ENCODE measurements around the gene MPPED1.
A peak's percentile ranks its signal among the peaks of the same experiment; 100 is the strongest.

MPPED1 gene

GRCh38 chr22:43384863-43385262, 27.0 kb upstream of the MPPED1 start:
- Histone ChIP-seq H3K27me3 (ENCODE audit: insufficient read depth, low read depth, severe bottlenecking) (peaks cover 3% of the 10 kb centered on the region), H3K27ac (no peak overlapping the region), H3K4me3 (ENCODE audit: low read depth, low read length) (no peak overlapping the region), H3K36me3 (no peaks in the 10 kb centered on the region), H3K9me3 (ENCODE audit: severe bottlenecking) (no peaks in the 10 kb centered on the region)
- DNase-seq, result no peak
- TF ChIP-seq CTCF (IDR thresholded peaks at IDR 0.05; ENCODE audit: low read depth, low read length), result no peak

DNA sequence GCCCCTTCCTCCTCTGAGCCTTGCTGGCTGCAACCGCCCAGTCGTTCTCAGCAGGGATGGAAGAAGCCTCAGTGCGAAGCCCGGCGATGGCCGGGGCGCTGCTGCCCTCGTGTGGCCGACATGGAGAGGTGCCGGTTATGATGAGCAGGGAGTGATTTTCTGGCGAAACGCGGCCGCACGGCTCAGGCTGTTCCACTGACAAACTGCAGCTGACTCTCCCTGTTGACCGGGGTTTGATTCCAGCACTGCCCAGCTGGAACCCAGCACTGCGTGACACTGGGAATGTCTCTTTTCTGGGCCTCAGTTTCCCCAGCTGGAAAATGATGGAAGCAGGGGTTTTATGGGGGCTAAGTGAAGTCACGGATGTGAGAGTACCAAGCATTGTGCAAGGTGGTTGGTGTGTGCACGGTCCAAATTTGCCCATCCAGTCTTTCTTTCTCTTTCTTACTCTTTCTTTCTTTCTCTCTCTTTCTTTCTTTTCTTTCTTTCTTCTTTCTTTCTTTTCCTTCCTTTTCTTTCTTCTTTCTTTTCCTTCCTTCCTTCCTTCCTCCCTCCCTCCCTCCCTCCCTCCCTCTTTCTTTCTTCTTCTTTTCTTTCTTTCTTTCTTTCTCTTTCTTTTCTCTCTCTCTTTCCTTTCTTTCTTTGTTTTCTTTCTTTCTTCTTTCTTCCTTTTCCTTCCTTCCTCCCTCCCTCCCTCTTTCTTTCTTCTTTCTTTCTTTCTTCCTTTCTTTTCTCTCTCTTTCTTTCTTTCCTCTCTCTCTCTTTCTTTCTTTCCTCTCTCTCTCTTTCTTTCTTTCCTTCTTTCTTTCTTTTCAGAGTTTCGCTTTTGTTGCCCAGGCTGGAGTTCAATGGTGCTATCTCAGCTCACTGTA, 25.8 kb upstream of the MPPED1 start:
- Histone ChIP-seq H3K4me3 (ENCODE audit: low read depth, low read length) (no peak overlapping the region), H3K27me3 (ENCODE audit: insufficient read depth, low read depth, severe bottlenecking) (peaks cover 3% of the 10 kb centered on the region), H3K9me3 (ENCODE audit: severe bottlenecking) (no peaks in the 10 kb centered on the region), H3K36me3 (no peaks in the 10 kb centered on the region), H3K27ac (no peak overlapping the region)
- DNase-seq, result peak; percentile 75
- peak; percentile 86 for TF ChIP-seq CTCF (IDR thresholded peaks at IDR 0.05; ENCODE audit: low read depth, low read length)

GRCh38 chr22:43387815-43388214, 24.0 kb upstream of the MPPED1 start:
- Histone ChIP-seq H3K27me3 (ENCODE audit: insufficient read depth, low read depth, severe bottlenecking) (peaks cover 3% of the 10 kb centered on the region), H3K9me3 (ENCODE audit: severe bottlenecking) (no peaks in the 10 kb centered on the region), H3K4me3 (ENCODE audit: low read depth, low read length) (no peak overlapping the region), H3K36me3 (no peaks in the 10 kb centered on the region), H3K27ac (no peak overlapping the region)
- TF ChIP-seq CTCF (IDR thresholded peaks at IDR 0.05; ENCODE audit: low read depth, low read length), result no peak
- no peak for DNase-seq

DNA sequence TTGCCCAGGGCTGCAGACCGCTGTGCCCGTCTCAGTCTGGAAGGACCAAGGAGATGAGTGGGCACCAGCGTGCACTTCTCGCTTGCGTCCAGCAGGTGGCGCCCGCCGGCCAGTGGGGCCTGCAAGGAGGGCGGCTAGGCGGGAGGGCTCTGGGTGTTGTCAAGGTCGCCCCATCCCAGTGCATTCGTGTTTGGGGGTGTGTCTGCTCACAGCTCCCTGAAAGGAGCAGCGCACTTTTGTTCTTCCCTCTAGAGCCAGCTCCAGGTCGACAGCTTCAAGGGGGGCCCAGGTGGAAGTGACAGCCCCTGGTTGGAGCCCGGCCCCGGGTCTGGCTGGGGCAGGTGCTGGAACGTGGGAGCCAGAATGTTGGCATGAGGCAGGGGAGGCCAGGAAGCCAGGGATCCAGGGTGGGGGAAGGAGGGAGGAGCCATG, 23.4 kb upstream of the MPPED1 start:
- Histone ChIP-seq H3K36me3 (no peaks in the 10 kb centered on the region), H3K4me3 (ENCODE audit: low read depth, low read length) (no peak overlapping the region), H3K9me3 (ENCODE audit: severe bottlenecking) (no peaks in the 10 kb centered on the region), H3K27me3 (ENCODE audit: insufficient read depth, low read depth, severe bottlenecking) (peaks cover 3% of the 10 kb centered on the region), H3K27ac (peak overlapping the region; percentile 71)
- TF ChIP-seq CTCF (IDR thresholded peaks at IDR 0.05; ENCODE audit: low read depth, low read length), result peak; percentile 99
- peak; percentile 89 for DNase-seq

DNA sequence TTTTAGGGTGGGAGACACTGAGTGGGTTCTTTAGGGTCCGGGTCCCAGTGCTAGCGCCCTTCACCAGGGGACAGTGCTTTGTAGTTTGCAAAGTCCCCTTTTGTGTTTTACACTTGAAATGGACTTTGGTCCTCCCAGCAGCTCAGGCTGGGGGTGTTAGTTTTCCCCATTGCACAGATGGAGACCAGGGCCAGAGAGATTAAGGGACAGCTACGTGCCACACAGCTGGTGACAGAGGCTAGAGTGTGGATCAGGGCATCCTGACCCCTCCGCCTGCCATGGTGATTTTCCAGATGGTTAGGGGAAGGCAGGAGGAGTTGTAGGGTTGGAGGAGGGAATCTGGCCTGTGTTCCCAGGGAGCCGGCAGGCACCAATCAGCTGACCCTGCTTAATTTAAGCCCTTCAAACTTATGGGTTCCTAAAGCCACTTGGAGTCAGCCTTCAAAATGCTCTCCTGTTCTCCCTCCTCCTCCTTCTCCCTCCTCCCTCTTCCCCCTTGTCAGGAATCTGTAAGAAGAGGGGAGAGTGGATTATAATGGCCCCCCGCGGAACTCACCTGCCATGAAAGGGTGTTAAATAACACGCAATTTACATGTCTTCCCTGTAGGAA, 22.5 kb upstream of the MPPED1 start:
- peaks cover 3% of the 10 kb centered on the region for H3K27me3 ChIP-seq (ENCODE audit: insufficient read depth, low read depth, severe bottlenecking)
- H3K36me3 ChIP-seq, result no peaks in the 10 kb centered on the region
- peak; percentile 86 for DNase-seq
- H3K27ac ChIP-seq, result peak overlapping the region; percentile 71
- no peaks in the 10 kb centered on the region for H3K9me3 ChIP-seq (ENCODE audit: severe bottlenecking)
- TF ChIP-seq CTCF (IDR thresholded peaks at IDR 0.05; ENCODE audit: low read depth, low read length), result no peak
- H3K4me3 ChIP-seq (ENCODE audit: low read depth, low read length), result no peak overlapping the region

Data from WERI-Rb-1 (cell line).